ENCODE results near the gene FATE1.

FATE1 gene

DNA sequence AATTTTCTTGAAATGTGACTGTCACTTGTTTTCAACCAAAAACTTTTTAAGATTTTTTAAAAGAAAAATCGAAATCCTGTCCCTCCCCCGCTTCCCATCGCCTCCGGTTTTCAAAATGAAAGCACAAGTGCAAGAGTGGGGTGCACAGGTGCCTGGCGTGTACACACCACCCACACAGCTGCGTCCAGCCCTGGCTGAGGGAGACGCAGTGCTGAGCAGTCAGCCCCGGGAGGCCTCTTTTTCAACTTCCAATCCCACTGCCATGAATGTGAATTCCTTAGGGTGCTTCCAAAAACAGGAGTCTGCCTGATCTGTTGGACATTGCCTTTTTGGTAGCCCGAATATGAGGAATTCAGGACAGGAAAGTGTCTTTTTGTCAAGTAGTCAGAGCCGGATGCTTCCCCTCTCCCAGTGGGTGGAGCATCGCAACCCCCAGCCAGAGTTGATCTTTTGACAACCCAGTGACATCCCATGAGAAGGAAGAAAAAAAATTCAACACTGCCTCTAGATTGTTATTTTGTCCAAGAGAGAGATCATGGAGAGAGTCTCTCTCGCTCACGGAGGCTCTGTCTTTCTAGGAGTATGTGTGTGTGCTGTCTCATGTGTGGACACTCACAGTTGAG lies 11.7 kb upstream of the FATE1 start:
- Histone ChIP-seq H3K36me3 (no peaks in the 10 kb centered on the region), H3K27ac (no peak overlapping the region), H3K27me3 (no peaks in the 10 kb centered on the region), H3K4me1 (no peaks in the 10 kb centered on the region), H3K9me3 (no peaks in the 10 kb centered on the region), H3K4me3 (no peak overlapping the region)
- no peak for DNase-seq
- intact Hi-C loops (cut with DNase I; ENCODE audit: low total_unique reads): no loop called here
- TF ChIP-seq, protein P1, sequence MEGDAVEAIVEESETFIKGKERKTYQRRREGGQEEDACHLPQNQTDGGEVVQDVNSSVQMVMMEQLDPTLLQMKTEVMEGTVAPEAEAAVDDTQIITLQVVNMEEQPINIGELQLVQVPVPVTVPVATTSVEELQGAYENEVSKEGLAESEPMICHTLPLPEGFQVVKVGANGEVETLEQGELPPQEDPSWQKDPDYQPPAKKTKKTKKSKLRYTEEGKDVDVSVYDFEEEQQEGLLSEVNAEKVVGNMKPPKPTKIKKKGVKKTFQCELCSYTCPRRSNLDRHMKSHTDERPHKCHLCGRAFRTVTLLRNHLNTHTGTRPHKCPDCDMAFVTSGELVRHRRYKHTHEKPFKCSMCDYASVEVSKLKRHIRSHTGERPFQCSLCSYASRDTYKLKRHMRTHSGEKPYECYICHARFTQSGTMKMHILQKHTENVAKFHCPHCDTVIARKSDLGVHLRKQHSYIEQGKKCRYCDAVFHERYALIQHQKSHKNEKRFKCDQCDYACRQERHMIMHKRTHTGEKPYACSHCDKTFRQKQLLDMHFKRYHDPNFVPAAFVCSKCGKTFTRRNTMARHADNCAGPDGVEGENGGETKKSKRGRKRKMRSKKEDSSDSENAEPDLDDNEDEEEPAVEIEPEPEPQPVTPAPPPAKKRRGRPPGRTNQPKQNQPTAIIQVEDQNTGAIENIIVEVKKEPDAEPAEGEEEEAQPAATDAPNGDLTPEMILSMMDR (IDR thresholded peaks at IDR 0.05): no peak

DNA sequence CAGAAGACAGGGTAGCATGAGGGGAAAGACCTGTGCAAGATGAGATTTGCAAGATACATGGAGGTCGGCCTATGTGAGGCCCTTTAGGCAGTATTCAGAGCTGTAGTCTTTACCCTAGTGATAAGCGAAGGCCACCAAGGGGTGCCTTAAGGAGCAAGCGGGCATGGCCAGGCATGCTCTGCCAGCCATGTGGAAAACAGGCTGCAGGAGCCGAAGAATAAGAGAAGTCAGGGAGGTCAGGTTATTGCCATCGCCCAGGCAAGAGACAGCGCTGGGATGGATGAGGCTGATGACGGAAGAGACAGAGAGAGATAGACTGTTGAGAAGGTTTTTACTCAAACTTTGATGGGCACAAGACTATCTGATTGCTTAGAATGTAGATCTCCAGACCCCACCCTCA lies 7.0 kb upstream of the FATE1 start:
- H3K27me3 ChIP-seq: no peaks in the 10 kb centered on the region
- no peaks in the 10 kb centered on the region for H3K36me3 ChIP-seq
- H3K4me1 ChIP-seq: no peaks in the 10 kb centered on the region
- intact Hi-C loops (cut with DNase I; ENCODE audit: low total_unique reads): no loop called here
- H3K4me3 ChIP-seq: no peak overlapping the region
- no peak overlapping the region for H3K27ac ChIP-seq
- no peak for DNase-seq
- TF ChIP-seq, protein P1 (IDR thresholded peaks at IDR 0.05): no peak
- H3K9me3 ChIP-seq: no peaks in the 10 kb centered on the region

DNA sequence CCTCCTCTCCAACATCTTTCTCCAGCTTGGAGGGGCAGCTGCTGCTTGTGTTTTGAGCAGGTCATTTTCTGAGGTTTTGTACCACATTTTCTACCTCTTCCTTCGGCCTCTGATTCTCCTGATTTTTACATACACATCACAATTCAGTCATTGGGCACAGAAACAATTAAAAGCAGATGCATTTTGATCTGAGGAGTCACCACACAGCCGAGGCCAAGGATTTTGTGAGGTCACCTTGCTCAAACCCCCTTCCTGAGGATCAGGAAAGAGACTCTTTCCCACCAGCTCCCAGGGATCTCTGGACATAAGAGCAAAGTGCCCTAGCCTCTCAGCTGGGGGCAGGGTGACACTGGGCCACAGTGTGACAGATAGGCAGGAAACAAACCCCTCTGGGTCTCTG lies 5.4 kb upstream of the FATE1 start:
- intact Hi-C loops (cut with DNase I; ENCODE audit: low total_unique reads): no loop called here
- no peak overlapping the region for H3K27ac ChIP-seq
- no peak for DNase-seq
- no peaks in the 10 kb centered on the region for H3K36me3 ChIP-seq
- H3K9me3 ChIP-seq: no peaks in the 10 kb centered on the region
- TF ChIP-seq, protein P1 (IDR thresholded peaks at IDR 0.05): no peak
- H3K27me3 ChIP-seq: no peaks in the 10 kb centered on the region
- H3K4me1 ChIP-seq: no peaks in the 10 kb centered on the region
- no peak overlapping the region for H3K4me3 ChIP-seq

DNA sequence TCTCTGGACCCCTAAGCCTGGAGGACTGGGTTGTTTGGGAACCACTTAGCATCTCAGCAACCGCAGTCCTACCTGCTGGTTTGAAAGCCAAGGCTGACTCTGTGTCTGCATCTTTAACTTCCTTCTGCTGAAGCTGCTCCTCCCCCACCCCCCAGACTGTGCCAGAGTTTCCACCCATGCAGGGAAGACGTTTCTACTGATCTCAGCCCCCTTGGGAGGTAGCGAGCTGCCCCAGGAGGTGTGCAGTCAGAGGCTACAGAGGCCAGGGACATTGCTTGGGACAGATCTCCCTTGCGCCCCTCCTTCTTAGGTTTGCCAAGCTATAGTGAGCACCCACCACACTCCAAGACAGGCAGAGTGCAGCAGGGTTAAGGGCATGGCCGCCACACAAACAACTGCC lies 4.7 kb upstream of the FATE1 start:
- H3K9me3 ChIP-seq: no peaks in the 10 kb centered on the region
- intact Hi-C loops (cut with DNase I; ENCODE audit: low total_unique reads): no loop called here
- no peak overlapping the region for H3K4me3 ChIP-seq
- DNase-seq: no peak
- H3K27ac ChIP-seq: no peak overlapping the region
- H3K36me3 ChIP-seq: no peaks in the 10 kb centered on the region
- TF ChIP-seq, protein P1 (IDR thresholded peaks at IDR 0.05): no peak
- no peaks in the 10 kb centered on the region for H3K4me1 ChIP-seq
- H3K27me3 ChIP-seq: no peaks in the 10 kb centered on the region

DNA sequence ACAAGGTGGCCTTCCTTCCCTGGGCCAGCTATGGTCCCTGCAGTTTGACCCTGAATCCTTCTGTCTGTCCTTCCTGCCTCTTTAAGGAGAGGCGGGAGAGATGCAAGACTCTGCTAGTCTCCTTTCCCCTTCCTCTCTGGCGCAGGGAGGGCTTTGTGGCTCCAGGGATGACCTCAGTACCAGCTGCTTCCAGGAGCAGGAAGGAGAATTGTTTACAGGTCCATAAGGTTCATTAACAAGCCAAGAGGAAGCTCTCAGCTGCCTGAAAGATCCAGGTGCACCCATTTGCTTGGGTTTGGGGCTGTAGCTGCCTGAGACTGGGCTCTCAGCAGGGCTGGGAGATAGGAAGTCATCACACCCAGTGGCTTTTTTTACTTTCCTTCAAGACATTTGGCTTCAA lies 4.0 kb upstream of the FATE1 start:
- H3K27me3 ChIP-seq: no peaks in the 10 kb centered on the region
- TF ChIP-seq, protein P1 (IDR thresholded peaks at IDR 0.05): no peak

DNA sequence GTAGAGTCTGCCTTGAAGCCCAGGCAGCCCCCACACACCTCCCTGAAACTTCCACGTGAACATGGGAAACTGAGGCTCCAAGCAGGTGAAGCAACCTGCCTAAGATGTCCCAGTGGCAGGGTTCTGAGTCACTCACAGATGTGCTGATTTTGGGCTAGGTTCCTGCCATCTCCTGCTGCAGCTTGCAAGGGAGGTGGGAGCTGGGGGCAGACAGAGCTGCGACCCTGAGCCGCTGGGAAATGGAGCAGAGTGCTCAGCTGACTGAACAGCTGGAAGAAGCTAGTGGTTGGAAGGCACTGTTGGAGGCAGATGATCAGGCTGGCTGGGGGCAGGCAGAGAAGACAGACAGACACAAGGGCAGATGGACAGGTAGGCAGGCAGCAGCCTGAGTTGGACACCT lies 3.6 kb upstream of the FATE1 start:
- intact Hi-C loops (cut with DNase I; ENCODE audit: low total_unique reads): no loop called here
- no peak for DNase-seq

More for the DNA sequence above, 4.0 kb upstream of the FATE1 start:
- H3K4me1 ChIP-seq: no peaks in the 10 kb centered on the region
- intact Hi-C loops (cut with DNase I; ENCODE audit: low total_unique reads): no loop called here
- H3K4me3 ChIP-seq: no peak overlapping the region
- H3K27ac ChIP-seq: no peak overlapping the region
- H3K9me3 ChIP-seq: no peaks in the 10 kb centered on the region
- H3K36me3 ChIP-seq: no peaks in the 10 kb centered on the region
- no peak for DNase-seq

More for the DNA sequence above, 3.6 kb upstream of the FATE1 start:
- no peaks in the 10 kb centered on the region for H3K9me3 ChIP-seq
- H3K27me3 ChIP-seq: no peaks in the 10 kb centered on the region
- no peak overlapping the region for H3K27ac ChIP-seq
- no peak overlapping the region for H3K4me3 ChIP-seq
- no peaks in the 10 kb centered on the region for H3K4me1 ChIP-seq
- no peaks in the 10 kb centered on the region for H3K36me3 ChIP-seq
- TF ChIP-seq, protein P1 (IDR thresholded peaks at IDR 0.05): no peak
